Spleen (tissue), 7 donors: ENCODE measurements around the gene JAM3.

ENCODE experiments used
- CTCF ChIP-seq, 11 experiments: fragments of 200-600 bp in 7 of 11; fragments of 450-650 bp in 4 of 11; sonication (generic) in 4 of 11; IDR thresholded peaks in 8 of 11; conservative IDR thresholded peaks in 3 of 11; 1 replicate in 7 of 11; 2 replicates in 4 of 11; pipeline versions ENCODE4 v1.4.0 to v1.8.0; 2016 to 2021; ENCODE audit warnings: antibody characterized with exemption in 11 of 11, inconsistent platforms in 4 of 11, mild to moderate bottlenecking in 1 of 11
- POLR2A ChIP-seq, 3 donors: fragments of 450-650 bp; IDR thresholded peaks; one replicate each; pipeline ENCODE4 v1.5.1; 2017; ENCODE audit warnings: antibody characterized with exemption in 3 of 3, mild to moderate bottlenecking in 1 of 3
- donor health status: DM: no; HTN: no; CAD: no; lungs with moderate emphysema.
- donor health status: DM: no; HTN: no; CAD: no.
- donor health status: DM: no; HTN: no; CAD: no.

- TF ChIP-seq CTCF (IDR thresholded peaks at IDR 0.05 in 8 of 11, conservative IDR thresholded peaks at IDR 0.05 in 3 of 11) (no peak), POLR2A (IDR thresholded peaks at IDR 0.05) (no peak)
Measured at GRCh38 chr11:134149371-134149770, 80.5 kb downstream of the JAM3 start.
